Endothelial cell of umbilical vein (primary cell): ENCODE data around the gene SH3TC2.

Experiments
- CTCF ChIP-seq, 2 donors: IDR thresholded peaks; 1 replicate in 1 of 2; 2 replicates in 1 of 2; pipeline ENCODE4 v1.5.1; 2011; ENCODE audit warnings: low read length in 2 of 2, mild to moderate bottlenecking in 2 of 2, moderate library complexity in 2 of 2, control low read depth in 1 of 2, inconsistent platforms in 1 of 2, low read depth in 1 of 2; ENCODE audit not compliant: insufficient read depth in 1 of 2; ENCODE audit errors: extremely low read depth in 1 of 2
- MAX ChIP-seq: IDR thresholded peaks from 2 replicates; pipeline ENCODE4 v1.6.1; 2011; ENCODE audit not compliant: insufficient read depth, insufficient read length
- POLR2A ChIP-seq: IDR thresholded peaks from 2 replicates; pipeline ENCODE4 v1.6.1; 2012; ENCODE audit warnings: low read depth, mild to moderate bottlenecking, control low read depth, low read length

- TF ChIP-seq CTCF (IDR thresholded peaks at IDR 0.05; ENCODE audit: extremely low read depth in 1 of 2, insufficient read depth in 1 of 2, low read depth in 1 of 2, low read length in 2 of 2) (no peak), POLR2A (no peak), MAX (no peak)
These were observed 95.1 kb downstream of the SH3TC2 start for GRCh38 chr5:148967783-148968182.
